CD4-positive, CD25-positive, alpha-beta regulatory T cell (primary cell): ENCODE data around the gene QDPR. TPM values are rescaled to one million over a fixed set of nuclear protein-coding genes. Genes with fewer than 3 reads are reported as not detected.
"Not testable (repeated sequence)": the region's sequence is repeated elsewhere in the genome, so short reads cannot be mapped to it uniquely, and the experiment has no call there.

Experiments
- ATAC-seq, 2 donors: fragments of 150-1000 bp; cut with Tn5 transposase; one replicate each; pipeline ENCODE4 v1.10.0; 2021; ENCODE audit warnings: low read depth in 2 of 2, moderate number of reproducible peaks in 2 of 2, moderate library complexity in 1 of 2
- DNase-seq, 3 donors: peaks; one replicate each; pipeline versions ENCODE4 v3.0.0 to v3.0.0-alpha.2; 2012 to 2022; ENCODE audit warnings: mixed read lengths in 1 of 3
- H3K27ac ChIP-seq: one replicate; pipeline ENCODE4 v1.7.0; 2013; ENCODE audit warnings: mild to moderate bottlenecking, low read length; ENCODE audit not compliant: insufficient read depth, poor library complexity, severe bottlenecking
- H3K27me3 ChIP-seq: one replicate; pipeline ENCODE4 v1.7.0; 2013; ENCODE audit warnings: low read length; ENCODE audit not compliant: control insufficient read depth, insufficient read depth
- H3K36me3 ChIP-seq: one replicate; pipeline ENCODE4 v1.7.0; 2013; ENCODE audit warnings: mild to moderate bottlenecking, low read length, moderate library complexity; ENCODE audit not compliant: control insufficient read depth, insufficient read depth
- H3K4me1 ChIP-seq: 2 replicates; pipeline ENCODE4 v1.7.0; 2013; ENCODE audit warnings: mild to moderate bottlenecking, low read length; ENCODE audit not compliant: insufficient read depth, control insufficient read depth, poor library complexity, severe bottlenecking
- H3K4me3 ChIP-seq: one replicate; pipeline ENCODE4 v1.7.0; 2013; ENCODE audit warnings: low read depth, mild to moderate bottlenecking, low read length, moderate library complexity
- H3K9me3 ChIP-seq, 2 experiments: 1 replicate in 1 of 2; 2 replicates in 1 of 2; pipeline ENCODE4 v1.7.0; 2013; ENCODE audit warnings: low read length in 2 of 2, mild to moderate bottlenecking in 1 of 2, moderate library complexity in 1 of 2; ENCODE audit not compliant: control insufficient read depth in 2 of 2
- H3K27ac Mint-ChIP-seq, 3 donors: one replicate each; pipeline ENCODE4 v1.8.0; 2020 to 2022; ENCODE audit warnings: mild to moderate bottlenecking in 3 of 3, mixed read lengths in 3 of 3, moderate library complexity in 2 of 3
- H3K27me3 Mint-ChIP-seq: one replicate; pipeline ENCODE4 v1.8.0; 2022; ENCODE audit warnings: mild to moderate bottlenecking, mixed read lengths
- H3K36me3 Mint-ChIP-seq: one replicate; pipeline ENCODE4 v1.8.0; 2020; ENCODE audit warnings: mixed read lengths
- H3K4me1 Mint-ChIP-seq, 4 donors: one replicate each; pipeline ENCODE4 v1.8.0; 2020 to 2022; ENCODE audit warnings: mixed read lengths in 4 of 4, mild to moderate bottlenecking in 1 of 4
- H3K4me3 Mint-ChIP-seq, 4 donors: one replicate each; pipeline ENCODE4 v1.8.0; 2020 to 2022; ENCODE audit warnings: mild to moderate bottlenecking in 4 of 4, mixed read lengths in 4 of 4, moderate library complexity in 3 of 4
- H3K9me3 Mint-ChIP-seq, 7 donors: one replicate each; pipeline ENCODE4 v1.8.0; 2020 to 2022; ENCODE audit warnings: mixed read lengths in 7 of 7, mild to moderate bottlenecking in 3 of 7, moderate library complexity in 2 of 7
- polyA plus RNA-seq, 4 donors: library from polyadenylated mRNA; unstranded; fragments of 300-500 nt; fragmentation: Illumina TruSeq; gene quantifications; one replicate each; pipeline ENCODE4 v1.2.3, GENCODE V29; 2021
- total RNA-seq: library from RNA; stranded (reverse); gene quantifications from one replicate; pipeline ENCODE4 v1.2.3, GENCODE V29; 2022

The QDPR gene
- total and polyA plus RNA-seq, 5 donors from 2014 or later = 7.0 to 42.8 (median 28.7) TPM

DNA sequence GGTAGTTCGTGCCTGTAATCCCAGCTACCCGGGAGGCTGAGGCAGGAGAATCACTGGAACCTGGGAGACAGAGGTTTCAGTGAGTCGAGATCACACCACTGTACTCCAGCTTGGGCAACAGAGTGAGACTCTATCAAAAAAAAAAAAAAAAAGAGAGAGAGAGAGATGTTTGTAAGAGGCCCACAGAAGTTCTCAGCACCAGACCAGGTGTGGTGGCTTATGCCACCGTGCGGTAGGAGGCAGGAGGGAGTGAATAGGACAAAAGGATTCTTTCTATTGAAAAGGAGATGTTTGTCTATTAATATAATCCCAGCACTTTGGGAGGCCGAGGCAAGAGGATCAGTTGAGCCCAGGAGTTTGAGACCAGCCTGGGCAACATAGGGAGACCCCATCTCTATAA lies 25.2 kb upstream of the QDPR start:
- not testable (repeated sequence) for H3K36me3 Mint-ChIP-seq, H3K36me3 ChIP-seq, ATAC-seq, DNase-seq, H3K27ac Mint-ChIP-seq, H3K4me1 Mint-ChIP-seq, H3K9me3 Mint-ChIP-seq, H3K4me3 Mint-ChIP-seq, H3K4me3 ChIP-seq, H3K9me3 ChIP-seq, H3K27ac ChIP-seq, H3K4me1 ChIP-seq, H3K27me3 ChIP-seq
- peaks cover 28% of the 10 kb centered on the region for H3K27me3 Mint-ChIP-seq

DNA sequence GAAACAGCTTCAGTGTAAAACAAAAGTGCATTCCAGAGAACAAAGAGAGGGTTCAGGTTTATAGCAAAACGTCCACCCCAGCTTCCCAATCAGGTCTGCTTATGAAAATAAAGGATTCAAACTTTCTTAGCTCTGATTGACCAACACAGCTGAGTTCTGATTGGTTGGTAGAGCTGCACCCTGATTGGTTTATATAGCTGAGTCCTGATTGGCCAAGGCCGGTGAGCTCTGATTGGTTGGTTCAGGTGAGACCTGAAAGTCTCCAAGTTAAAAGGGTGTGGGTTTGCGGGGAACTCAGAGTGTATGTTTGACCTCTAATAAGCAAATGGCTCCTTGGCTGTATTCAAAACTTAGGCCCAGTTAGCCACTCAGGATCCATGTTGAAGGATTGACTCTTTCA lies 24.0 kb upstream of the QDPR start:
- H3K9me3 ChIP-seq = no peaks in the 10 kb centered on the region
- Mint-ChIP-seq H3K4me3 (no peak overlapping the region), H3K9me3 (no peaks in the 10 kb centered on the region), H3K4me1 (peaks cover 0 to 4% (median 2%) of the 10 kb centered on the region in 4 donors), H3K27me3 (peaks cover 33% of the 10 kb centered on the region), H3K36me3 (no peaks in the 10 kb centered on the region), H3K27ac (no peak overlapping the region)
- H3K4me1 ChIP-seq = no peaks in the 10 kb centered on the region
- DNase-seq (peak in 1 of 3 donors; percentile 9), ATAC-seq (no peak)
- no peaks in the 10 kb centered on the region for H3K36me3 ChIP-seq
- H3K27ac ChIP-seq = no peak overlapping the region
- H3K27me3 ChIP-seq = peaks cover 3% of the 10 kb centered on the region
- no peak overlapping the region for H3K4me3 ChIP-seq

DNA sequence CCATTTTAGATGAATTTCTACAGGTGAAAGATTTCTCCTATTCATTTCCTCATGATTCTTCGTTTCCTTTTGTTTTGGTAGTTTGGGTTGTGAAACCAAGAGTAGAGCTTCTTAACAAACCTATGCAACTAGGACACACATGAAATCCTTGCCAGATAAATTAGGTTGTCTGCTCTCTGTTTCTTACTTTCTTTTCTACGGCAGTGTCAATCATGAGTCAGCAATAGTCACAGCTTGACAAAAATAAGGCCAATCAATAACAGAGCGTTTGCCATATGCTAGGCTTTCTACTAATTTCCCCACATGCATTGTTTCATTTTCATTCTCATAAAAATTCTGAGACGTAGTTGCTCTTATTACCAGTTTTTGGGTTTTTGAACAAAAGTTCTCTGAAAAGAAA lies 23.4 kb upstream of the QDPR start:
- DNase-seq = peak in 1 of 3 donors; percentile 29
- Mint-ChIP-seq H3K4me3 (no peak overlapping the region), H3K36me3 (no peaks in the 10 kb centered on the region), H3K4me1 (peaks cover 0 to 4% (median 2%) of the 10 kb centered on the region in 4 donors), H3K9me3 (no peaks in the 10 kb centered on the region), H3K27me3 (peaks cover 29% of the 10 kb centered on the region), H3K27ac (no peak overlapping the region)
- Histone ChIP-seq H3K9me3 (no peaks in the 10 kb centered on the region), H3K27me3 (peaks cover 3% of the 10 kb centered on the region), H3K36me3 (no peaks in the 10 kb centered on the region), H3K27ac (no peak overlapping the region), H3K4me1 (no peaks in the 10 kb centered on the region), H3K4me3 (no peak overlapping the region)
- no peak for ATAC-seq

DNA sequence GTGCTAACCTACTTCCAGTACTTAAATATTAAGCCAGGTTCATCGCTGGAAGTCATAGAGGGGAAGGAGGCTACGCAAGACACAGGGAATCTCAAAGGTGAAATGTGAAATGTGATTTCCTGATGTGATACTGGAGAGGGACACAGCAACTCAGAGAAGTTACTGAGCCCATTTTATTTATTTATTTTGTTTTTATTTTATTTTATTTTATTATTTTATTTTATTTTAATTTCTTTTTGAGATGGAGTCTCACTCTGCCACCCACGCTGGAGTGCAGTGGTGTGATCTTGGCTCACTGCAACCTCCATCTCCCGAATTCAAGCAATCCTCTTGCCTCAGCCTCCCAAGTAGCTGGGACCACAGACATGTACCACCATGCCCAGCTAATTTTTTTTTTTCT lies 22.8 kb upstream of the QDPR start:
- H3K4me1 ChIP-seq = no peaks in the 10 kb centered on the region
- peaks cover 25% of the 10 kb centered on the region for H3K27me3 Mint-ChIP-seq
- ATAC-seq = no peak

DNA sequence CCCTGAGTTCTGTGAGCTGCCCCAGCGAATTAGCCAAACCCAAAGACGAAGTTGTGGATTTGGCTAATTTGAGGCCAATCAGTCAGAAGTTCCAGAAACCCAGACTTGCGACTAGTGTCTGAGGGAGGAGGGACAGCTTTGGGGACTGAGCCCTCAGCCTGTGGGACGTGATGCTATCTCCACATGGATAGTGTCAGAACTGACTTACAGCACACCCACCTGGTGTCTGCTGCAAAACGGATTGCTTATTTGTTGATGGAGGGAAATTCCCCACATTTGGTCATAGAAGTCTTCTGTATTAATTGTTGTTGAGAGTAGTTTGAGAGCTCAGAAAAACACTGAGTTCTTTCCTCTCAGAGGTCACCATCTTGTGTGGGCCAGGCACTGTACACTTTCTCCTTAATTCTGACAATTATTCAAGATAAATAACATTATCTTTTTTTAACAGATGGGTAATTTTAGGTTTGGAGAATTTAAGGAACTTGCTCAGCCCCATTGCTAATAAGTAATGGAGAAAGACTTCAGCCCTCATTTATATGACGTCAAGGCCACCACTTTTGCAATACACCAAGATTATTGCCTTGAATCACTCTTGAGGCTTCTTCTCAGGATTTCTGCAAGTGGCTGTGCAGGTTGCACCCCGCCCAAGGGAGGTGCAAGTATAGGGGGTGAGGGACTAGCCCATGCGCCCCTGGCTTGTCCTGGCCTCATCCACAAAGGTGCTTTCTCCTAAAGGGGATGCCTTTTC lies 19.8 kb upstream of the QDPR start:
- no peaks in the 10 kb centered on the region for H3K9me3 ChIP-seq
- H3K36me3 ChIP-seq = no peaks in the 10 kb centered on the region
- ATAC-seq = no peak
- H3K4me3 ChIP-seq = no peak overlapping the region
- Mint-ChIP-seq H3K27me3 (peaks cover 24% of the 10 kb centered on the region), H3K9me3 (no peaks in the 10 kb centered on the region), H3K4me1 (peaks cover 0 to 4% (median 2%) of the 10 kb centered on the region in 4 donors), H3K4me3 (no peak overlapping the region), H3K36me3 (no peaks in the 10 kb centered on the region), H3K27ac (no peak overlapping the region)
- no peak overlapping the region for H3K27ac ChIP-seq
- no peak for DNase-seq
- H3K4me1 ChIP-seq = no peaks in the 10 kb centered on the region
- H3K27me3 ChIP-seq = peaks cover 5% of the 10 kb centered on the region

More for the DNA sequence above, 22.8 kb upstream of the QDPR start:
- Mint-ChIP-seq H3K4me1 (peaks cover 0 to 4% (median 2%) of the 10 kb centered on the region in 4 donors), H3K36me3 (no peaks in the 10 kb centered on the region), H3K4me3 (no peak overlapping the region), H3K27ac (no peak overlapping the region), H3K9me3 (no peaks in the 10 kb centered on the region)
- H3K27me3 ChIP-seq = peaks cover 3% of the 10 kb centered on the region
- H3K9me3 ChIP-seq = no peaks in the 10 kb centered on the region
- no peaks in the 10 kb centered on the region for H3K36me3 ChIP-seq
- DNase-seq = no peak
- no peak overlapping the region for H3K4me3 ChIP-seq
- H3K27ac ChIP-seq = no peak overlapping the region

DNA sequence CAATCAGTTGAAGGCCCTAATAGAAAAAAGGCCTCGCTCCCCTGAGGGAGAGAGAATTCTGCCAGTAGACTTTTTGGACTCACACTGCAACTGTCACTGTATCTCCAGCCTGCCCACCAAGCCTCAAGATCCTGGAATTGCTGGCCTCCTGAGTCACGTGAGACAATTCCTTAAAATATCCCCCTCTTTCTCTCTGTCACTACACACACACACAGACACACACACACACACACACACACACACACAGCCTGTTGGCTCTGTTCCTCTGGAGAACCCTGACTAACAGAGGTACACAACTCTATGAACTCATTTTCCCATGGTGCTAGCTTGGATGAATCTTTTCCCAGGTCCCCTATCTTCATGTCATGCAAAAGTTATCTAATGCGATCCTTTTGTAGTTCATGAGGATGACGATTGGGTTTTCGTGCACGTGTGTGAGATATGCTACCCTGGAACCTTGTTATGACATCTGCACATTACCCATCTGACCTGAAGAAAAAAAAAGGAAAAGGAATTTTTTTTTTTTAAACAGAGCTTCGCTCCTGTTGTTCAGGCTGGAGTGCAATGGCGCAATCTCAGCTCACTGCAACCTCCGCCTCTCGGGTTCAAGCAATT lies 16.8 kb upstream of the QDPR start:
- Histone ChIP-seq H3K27me3 (peaks cover 5% of the 10 kb centered on the region), H3K4me1 (no peaks in the 10 kb centered on the region), H3K4me3 (no peak overlapping the region), H3K9me3 (no peaks in the 10 kb centered on the region), H3K36me3 (no peaks in the 10 kb centered on the region), H3K27ac (no peak overlapping the region)
- DNase-seq (no peak), ATAC-seq (no peak)
- Mint-ChIP-seq H3K4me3 (no peak overlapping the region), H3K9me3 (no peaks in the 10 kb centered on the region), H3K36me3 (no peaks in the 10 kb centered on the region), H3K4me1 (no peaks in the 10 kb centered on the region), H3K27me3 (peaks cover 29% of the 10 kb centered on the region), H3K27ac (no peak overlapping the region)

DNA sequence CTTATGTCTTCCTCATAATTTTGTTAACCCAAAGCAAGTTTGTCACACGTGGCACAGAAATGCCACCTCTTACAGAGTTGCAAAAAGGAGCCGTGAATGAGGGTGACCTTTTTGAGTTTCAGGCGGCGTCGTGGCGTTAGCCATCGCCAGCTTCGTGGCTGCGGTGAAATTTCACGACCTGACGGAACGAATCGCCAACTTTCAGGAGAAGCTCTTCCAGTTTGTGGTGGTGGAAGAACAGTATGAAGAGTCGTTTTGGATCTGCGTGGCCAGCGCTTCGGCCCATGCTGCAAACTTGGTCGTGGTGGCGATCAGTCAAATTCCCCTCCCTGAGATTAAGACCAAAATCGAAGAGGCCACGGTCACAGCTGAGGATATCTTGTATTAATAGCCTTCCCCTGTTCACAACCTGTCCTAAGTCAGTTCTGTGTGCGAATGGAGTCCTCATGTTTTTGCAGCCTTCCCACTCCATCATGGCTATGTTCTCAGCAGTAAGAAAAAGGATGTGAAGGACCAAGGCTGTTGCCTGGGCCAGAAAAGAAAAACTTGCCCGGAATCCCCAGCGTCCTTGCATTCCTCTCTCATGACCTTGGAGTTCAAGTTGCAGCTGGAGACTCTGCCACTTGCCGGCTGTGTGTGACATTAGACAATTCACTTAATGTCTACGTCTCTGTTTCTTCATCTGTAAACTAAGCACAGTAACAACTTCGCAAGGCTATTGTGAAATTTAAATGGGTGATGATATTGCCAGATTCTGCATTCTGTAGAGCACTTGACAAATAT lies 15.0 kb upstream of the QDPR start:
- H3K27me3 Mint-ChIP-seq = peaks cover 36% of the 10 kb centered on the region

More for the DNA sequence above, 15.0 kb upstream of the QDPR start:
- Mint-ChIP-seq H3K36me3 (no peaks in the 10 kb centered on the region), H3K27ac (no peak overlapping the region), H3K9me3 (no peaks in the 10 kb centered on the region), H3K4me1 (no peaks in the 10 kb centered on the region), H3K4me3 (no peak overlapping the region)
- DNase-seq (no peak), ATAC-seq (no peak)
- Histone ChIP-seq H3K27me3 (peaks cover 2% of the 10 kb centered on the region), H3K27ac (no peak overlapping the region), H3K4me3 (no peak overlapping the region), H3K9me3 (no peaks in the 10 kb centered on the region), H3K36me3 (no peaks in the 10 kb centered on the region), H3K4me1 (no peaks in the 10 kb centered on the region)
